ENCODE results near the gene DRP2. TPM values are rescaled to one million over a fixed set of nuclear protein-coding genes. Genes with fewer than 3 reads are reported as not detected.
"Not testable (repeated sequence)": the region's sequence is repeated elsewhere in the genome, so short reads cannot be mapped to it uniquely, and the experiment has no call there.

Gene DRP2
- 0.17 and 0.26 TPM in 2 replicates for total RNA-seq (2014; rRNA removed; shearing (Covaris generic))

- no peak for DNase-seq
- no peak within 1 kb of the TSS for H3K4me3 ChIP-seq (ENCODE audit: insufficient read depth, low read depth, low read length)
- H3K27me3 ChIP-seq (ENCODE audit: control insufficient read depth, insufficient read depth, low read length) = no peaks in the 10 kb centered on the region
Observed at GRCh38 chrX:101219116-101219863, at the start of gene DRP2. Gene DRP2 (plus strand): TSS chrX:101219786. CDS start chrX:101231648, 11,862 bp downstream.

GRCh38 chrX:101171883-101172400 lies 47.6 kb upstream of the DRP2 start:
- no peak overlapping the region for H3K4me3 ChIP-seq (ENCODE audit: insufficient read depth, low read depth, low read length)
- H3K27me3 ChIP-seq (ENCODE audit: control insufficient read depth, insufficient read depth, low read length) = no peaks in the 10 kb centered on the region
- H3K36me3 ChIP-seq (replicated peaks; ENCODE audit: control insufficient read depth, insufficient read depth, low read length) = no peaks in the 10 kb centered on the region
- no peak for DNase-seq

More at GRCh38 chrX:101219116-101219863, at the start of gene DRP2:
- H3K36me3 ChIP-seq (replicated peaks; ENCODE audit: control insufficient read depth, insufficient read depth, low read length) = no peaks in the 10 kb centered on the region

- Histone ChIP-seq H3K36me3 (replicated peaks; ENCODE audit: control insufficient read depth, insufficient read depth, low read length) (no peaks in the 10 kb centered on the region), H3K4me3 (ENCODE audit: insufficient read depth, low read depth, low read length) (no peak overlapping the region), H3K27me3 (ENCODE audit: control insufficient read depth, insufficient read depth, low read length) (no peaks in the 10 kb centered on the region)
- DNase-seq = no peak
Observed at GRCh38 chrX:101176439-101176838, 43.1 kb upstream of the DRP2 start.

- not testable (repeated sequence) for H3K27me3 ChIP-seq (ENCODE audit: control insufficient read depth, insufficient read depth, low read length); H3K36me3 ChIP-seq (replicated peaks; ENCODE audit: control insufficient read depth, insufficient read depth, low read length); DNase-seq; H3K4me3 ChIP-seq (ENCODE audit: insufficient read depth, low read depth, low read length)
Observed at GRCh38 chrX:101184876-101185275, 34.7 kb upstream of the DRP2 start.

GRCh38 chrX:101187961-101188360 lies 31.6 kb upstream of the DRP2 start:
- not testable (repeated sequence) for H3K4me3 ChIP-seq (ENCODE audit: insufficient read depth, low read depth, low read length); H3K27me3 ChIP-seq (ENCODE audit: control insufficient read depth, insufficient read depth, low read length); DNase-seq; H3K36me3 ChIP-seq (replicated peaks; ENCODE audit: control insufficient read depth, insufficient read depth, low read length)

- peaks cover 3% of the 10 kb centered on the region; the same call in 1 of the 2 replicates for H3K27me3 ChIP-seq (ENCODE audit: control insufficient read depth, insufficient read depth, low read length)
- no peak for DNase-seq
- no peaks in the 10 kb centered on the region for H3K36me3 ChIP-seq (replicated peaks; ENCODE audit: control insufficient read depth, insufficient read depth, low read length)
- H3K4me3 ChIP-seq (ENCODE audit: insufficient read depth, low read depth, low read length) = no peak overlapping the region
Observed at GRCh38 chrX:101190736-101191135, 28.9 kb upstream of the DRP2 start.

- Histone ChIP-seq H3K4me3 (ENCODE audit: insufficient read depth, low read depth, low read length) (peak overlapping the region; percentile 29), H3K27me3 (ENCODE audit: control insufficient read depth, insufficient read depth, low read length) (peaks cover 3% of the 10 kb centered on the region; the same call in 1 of the 2 replicates), H3K36me3 (replicated peaks; ENCODE audit: control insufficient read depth, insufficient read depth, low read length) (no peaks in the 10 kb centered on the region)
- DNase-seq = peak; percentile 82
Observed at GRCh38 chrX:101191217-101191750, 28.3 kb upstream of the DRP2 start.

- Histone ChIP-seq H3K27me3 (ENCODE audit: control insufficient read depth, insufficient read depth, low read length) (peaks cover 3% of the 10 kb centered on the region; the same call in 1 of the 2 replicates), H3K4me3 (ENCODE audit: insufficient read depth, low read depth, low read length) (no peak overlapping the region), H3K36me3 (replicated peaks; ENCODE audit: control insufficient read depth, insufficient read depth, low read length) (no peaks in the 10 kb centered on the region)
- no peak for DNase-seq
Observed at GRCh38 chrX:101195442-101196173, 24.0 kb upstream of the DRP2 start.

GRCh38 chrX:101203761-101204351 lies 15.7 kb upstream of the DRP2 start:
- no peak for DNase-seq

GRCh38 chrX:101206471-101206870 lies 13.1 kb upstream of the DRP2 start:
- no peaks in the 10 kb centered on the region for H3K36me3 ChIP-seq (replicated peaks; ENCODE audit: control insufficient read depth, insufficient read depth, low read length)
- no peaks in the 10 kb centered on the region for H3K27me3 ChIP-seq (ENCODE audit: control insufficient read depth, insufficient read depth, low read length)
- no peak overlapping the region for H3K4me3 ChIP-seq (ENCODE audit: insufficient read depth, low read depth, low read length)
- DNase-seq = peak; percentile 28

More at GRCh38 chrX:101203761-101204351, 15.7 kb upstream of the DRP2 start:
- H3K4me3 ChIP-seq (ENCODE audit: insufficient read depth, low read depth, low read length) = no peak overlapping the region
- no peaks in the 10 kb centered on the region for H3K36me3 ChIP-seq (replicated peaks; ENCODE audit: control insufficient read depth, insufficient read depth, low read length)
- H3K27me3 ChIP-seq (ENCODE audit: control insufficient read depth, insufficient read depth, low read length) = no peaks in the 10 kb centered on the region

- Histone ChIP-seq H3K27me3 (ENCODE audit: control insufficient read depth, insufficient read depth, low read length) (no peaks in the 10 kb centered on the region), H3K4me3 (ENCODE audit: insufficient read depth, low read depth, low read length) (no peak overlapping the region), H3K36me3 (replicated peaks; ENCODE audit: control insufficient read depth, insufficient read depth, low read length) (no peaks in the 10 kb centered on the region)
- no peak for DNase-seq
Observed at GRCh38 chrX:101208152-101208905, 11.3 kb upstream of the DRP2 start.

- H3K27me3 ChIP-seq (ENCODE audit: control insufficient read depth, insufficient read depth, low read length) = no peaks in the 10 kb centered on the region
- H3K4me3 ChIP-seq (ENCODE audit: insufficient read depth, low read depth, low read length) = no peak overlapping the region
- no peaks in the 10 kb centered on the region for H3K36me3 ChIP-seq (replicated peaks; ENCODE audit: control insufficient read depth, insufficient read depth, low read length)
- DNase-seq = no peak
Observed at GRCh38 chrX:101210630-101211029, 9.0 kb upstream of the DRP2 start.

- DNase-seq = no peak
- Histone ChIP-seq H3K4me3 (ENCODE audit: insufficient read depth, low read depth, low read length) (no peak overlapping the region), H3K36me3 (replicated peaks; ENCODE audit: control insufficient read depth, insufficient read depth, low read length) (no peaks in the 10 kb centered on the region), H3K27me3 (ENCODE audit: control insufficient read depth, insufficient read depth, low read length) (no peaks in the 10 kb centered on the region)
Observed at GRCh38 chrX:101217689-101218088, 1.9 kb upstream of the DRP2 start.

GRCh38 chrX:101219864-101220346 lies 319 bp downstream of the DRP2 start:
- no peak overlapping the region for H3K4me3 ChIP-seq (ENCODE audit: insufficient read depth, low read depth, low read length)
- no peaks in the 10 kb centered on the region for H3K27me3 ChIP-seq (ENCODE audit: control insufficient read depth, insufficient read depth, low read length)
- no peak for DNase-seq
- H3K36me3 ChIP-seq (replicated peaks; ENCODE audit: control insufficient read depth, insufficient read depth, low read length) = no peaks in the 10 kb centered on the region

Data from H7 (cell line).